ENCODE measurements around the gene S100A9.

- TF ChIP-seq CTCF (conservative IDR thresholded peaks at IDR 0.05; ENCODE audit: low read depth, low read length) (no peak), EZH2 (IDR thresholded peaks at IDR 0.05; ENCODE audit: low read length, unreplicated experiment) (no peak), EZH2phosphoT487 (IDR thresholded peaks at IDR 0.05; ENCODE audit: borderline replicate concordance, low read length) (no peak)
Observed at GRCh38 chr1:153361480-153362109, 3.9 kb downstream of the S100A9 start.
